IMR-90 (cell line): Measurements from ENCODE around the gene CST9. TPM values are rescaled to one million over a fixed set of nuclear protein-coding genes. Genes with fewer than 3 reads are reported as not detected.

Experiments
- ATAC-seq: fragments of 200-7000 bp; cut with Tn5 transposase; 2 replicates; pipeline ENCODE4 v1.9.1; 2020; ENCODE audit warnings: low read depth, mild to moderate bottlenecking, moderate library complexity
- BruUV-seq: library from RNA; stranded (reverse); fragments of 400-500 nt; replicated peaks from 2 replicates; lab custom pipeline; 2021; lab: Mats Ljungman, UMichigan
- CTCF ChIA-PET: fragments of 300-600 bp; formaldehyde crosslinking; extraction: SDS; loops from one replicate; lab custom pipeline; 2021; ENCODE audit warnings: antibody characterized with exemption; lab: Yijun Ruan, JAX
- POLR2A ChIA-PET: fragments of 300-600 bp; sonication (Branson Sonifier 250); formaldehyde crosslinking; loops from one replicate; lab custom pipeline; 2022; ENCODE audit warnings: antibody characterized with exemption; ENCODE audit not compliant: unreplicated experiment; lab: Charles Lee
- DNase-seq: peaks from one replicate; pipeline ENCODE4 v3.0.0; 2013
- H2AFZ ChIP-seq: replicated peaks from 2 replicates; pipeline ENCODE3; 2013; ENCODE audit warnings: low read length, mild to moderate bottlenecking; ENCODE audit not compliant: poor library complexity
- H2AK5ac ChIP-seq: 2 replicates; pipeline ENCODE4 v1.6.1; 2013; ENCODE audit warnings: low read depth, low read length, inconsistent platforms
- H2AK9ac ChIP-seq: replicated peaks from 2 replicates; pipeline ENCODE3; 2013; ENCODE audit warnings: mild to moderate bottlenecking, low read depth, low read length, moderate library complexity; ENCODE audit not compliant: poor library complexity
- H2BK120ac ChIP-seq: 2 replicates; pipeline ENCODE4 v1.6.1; 2013; ENCODE audit warnings: low read depth, low read length, inconsistent platforms
- H2BK15ac ChIP-seq: 3 replicates; pipeline ENCODE4 v1.6.1; 2013; ENCODE audit warnings: low read depth, low read length, inconsistent platforms
- H2BK20ac ChIP-seq: 2 replicates; pipeline ENCODE4 v1.6.1; 2013; ENCODE audit warnings: low read depth, mild to moderate bottlenecking, inconsistent platforms, low read length, moderate library complexity
- H2BK5ac ChIP-seq: 2 replicates; pipeline ENCODE4 v1.6.1; 2013; ENCODE audit warnings: mild to moderate bottlenecking, low read depth, low read length, inconsistent platforms; ENCODE audit not compliant: poor library complexity, severe bottlenecking
- H3K14ac ChIP-seq: replicated peaks from 2 replicates; pipeline ENCODE4 v1.6.1; 2013; ENCODE audit warnings: low read depth, low read length, inconsistent platforms
- H3K18ac ChIP-seq: 2 replicates; pipeline ENCODE4 v1.6.1; 2013; ENCODE audit warnings: low read depth, low read length, control low read depth
- H3K23ac ChIP-seq: 2 replicates; pipeline ENCODE4 v1.6.1; 2013; ENCODE audit warnings: low read depth, low read length, inconsistent platforms
- H3K27ac ChIP-seq: 2 replicates; pipeline ENCODE4 v1.5.1; 2013; ENCODE audit warnings: mild to moderate bottlenecking, control low read depth, low read length; ENCODE audit not compliant: insufficient read depth
- H3K27me3 ChIP-seq: 2 replicates; pipeline ENCODE4 v1.6.1; 2013; ENCODE audit warnings: low read length; ENCODE audit not compliant: control insufficient read depth, insufficient read depth
- H3K36me3 ChIP-seq: 2 replicates; pipeline ENCODE4 v1.6.1; 2013; ENCODE audit warnings: low read length, mixed read lengths; ENCODE audit not compliant: control insufficient read depth, insufficient read depth
- H3K4ac ChIP-seq: 2 replicates; pipeline ENCODE4 v1.6.1; 2013; ENCODE audit warnings: low read depth, low read length, inconsistent platforms
- H3K4me1 ChIP-seq: 2 replicates; pipeline ENCODE4 v1.6.1; 2013; ENCODE audit warnings: low read length, mixed read lengths; ENCODE audit not compliant: control insufficient read depth, insufficient read depth
- H3K4me2 ChIP-seq: 2 replicates; pipeline ENCODE4 v1.6.1; 2013; ENCODE audit warnings: low read depth, mild to moderate bottlenecking, control low read depth, low read length, moderate library complexity
- H3K4me3 ChIP-seq: 2 replicates; pipeline ENCODE4 v1.5.1; 2013; ENCODE audit warnings: low read depth, mild to moderate bottlenecking, control low read depth, low read length, moderate library complexity; ENCODE audit not compliant: insufficient read depth
- H3K56ac ChIP-seq: 2 replicates; pipeline ENCODE4 v1.6.1; 2013; ENCODE audit warnings: low read length, inconsistent platforms; ENCODE audit not compliant: insufficient read depth; ENCODE audit errors: extremely low read depth
- H3K79me1 ChIP-seq, 2 experiments: 2 replicates each; pipeline ENCODE4 v1.6.1; 2013; ENCODE audit warnings: low read length in 2 of 2, inconsistent platforms in 1 of 2, low read depth in 1 of 2
- H3K9ac ChIP-seq: 2 replicates; pipeline ENCODE4 v1.6.1; 2013; ENCODE audit warnings: low read depth, low read length, control low read depth
- H3K9me1 ChIP-seq: 2 replicates; pipeline ENCODE4 v1.6.1; 2013; ENCODE audit warnings: low read length, inconsistent platforms; ENCODE audit not compliant: insufficient read depth
- H3K9me3 ChIP-seq: 2 replicates; pipeline ENCODE4 v1.6.1; 2013; ENCODE audit warnings: low read length; ENCODE audit not compliant: control insufficient read depth, insufficient read depth
- H4K20me1 ChIP-seq: 2 replicates; pipeline ENCODE4 v1.6.1; 2013; ENCODE audit warnings: low read length, inconsistent platforms; ENCODE audit not compliant: insufficient read depth
- H4K5ac ChIP-seq: 2 replicates; pipeline ENCODE4 v1.6.1; 2013; ENCODE audit warnings: mild to moderate bottlenecking, low read depth, low read length, control low read depth
- H4K8ac ChIP-seq, 2 experiments: 2 replicates each; pipeline ENCODE4 v1.6.1; 2013; ENCODE audit warnings: low read depth in 2 of 2, low read length in 2 of 2, control low read depth in 1 of 2, inconsistent platforms in 1 of 2
- H4K91ac ChIP-seq: 2 replicates; pipeline ENCODE4 v1.6.1; 2013; ENCODE audit warnings: low read depth, low read length, inconsistent platforms; ENCODE audit not compliant: insufficient read depth
- BHLHE40 ChIP-seq: fragments of 150-350 bp; IDR thresholded peaks from 2 replicates; pipeline ENCODE4 v1.6.1; 2016; ENCODE audit warnings: mild to moderate bottlenecking, low read depth, low read length
- CEBPB ChIP-seq: IDR thresholded peaks from 2 replicates; pipeline ENCODE4 v1.6.1; 2012; ENCODE audit warnings: low read depth, low read length, improper control_type of control experiment
- CTCF ChIP-seq: conservative IDR thresholded peaks from 2 replicates; pipeline ENCODE4 v1.5.1; 2012; ENCODE audit warnings: mild to moderate bottlenecking, low read depth, low read length, improper control_type of control experiment
- FOS ChIP-seq: fragments of 150-350 bp; IDR thresholded peaks from 2 replicates; pipeline ENCODE4 v1.6.1; 2016; ENCODE audit warnings: low read depth, low read length
- NFE2L2 ChIP-seq: fragments of 150-350 bp; IDR thresholded peaks from 2 replicates; pipeline ENCODE4 v1.6.1; 2016; ENCODE audit warnings: low read depth, mild to moderate bottlenecking, low read length
- RCOR1 ChIP-seq: IDR thresholded peaks from 2 replicates; pipeline ENCODE4 v1.6.1; 2012; ENCODE audit warnings: mild to moderate bottlenecking, low read length, improper control_type of control experiment; ENCODE audit not compliant: insufficient replicate concordance
- WGBS, 2 experiments: methylation state at CpG; one replicate each; pipeline versions ENCODE4 v1.1.5 to v1.1.7; 2013; ENCODE audit warnings: missing lambda C conversion rate in 2 of 2; ENCODE audit not compliant: insufficient read length in 1 of 2; ENCODE audit errors: extremely low coverage in 2 of 2; 5-methylcytosine and 5-hydroxymethylcytosine counted together
- dilution Hi-C: fragments of 300-500 bp; cut with HindIII; formaldehyde crosslinking; loops from one replicate; pipeline ENCODE4 v1.14.3; 2018; ENCODE audit warnings: low sequenced_read_pairs; ENCODE audit not compliant: unreplicated experiment
- in situ Hi-C: fragments of 300-500 bp; cut with MboI; formaldehyde crosslinking; loops from 3 replicates; pipeline ENCODE4 v1.14.3; 2019; ENCODE audit warnings: low sequenced_read_pairs, inconsistent platforms, mixed read lengths
- intact Hi-C: fragments of 100-400 bp; cut with micrococcal nuclease; formaldehyde crosslinking; loops from 2 replicates; pipeline ENCODE4 v1.10.0; 2022
- polyA plus RNA-seq, 3 experiments: library from polyadenylated mRNA; depleted of rRNA; stranded (reverse); fragments of >200 nt; gene quantifications; 2 replicates each; pipeline ENCODE4 v1.2.3, GENCODE V29; 2012; ENCODE audit warnings: low replicate concordance in 1 of 3
- total RNA-seq: library from RNA; depleted of rRNA; stranded (reverse); fragments of >200 nt; gene quantifications from 2 replicates; pipeline ENCODE4 v1.2.3, GENCODE V29; 2012

CST9 gene
- total and polyA plus RNA-seq, 2 of the 4 experiments (the other 2 are of a cell fraction), result not detected

GRCh38 chr20:23622839-23623343, 17.2 kb upstream of the CST9 start:
- no peaks in the 10 kb centered on the region for H3K9me1 ChIP-seq
- CTCF ChIA-PET, result interaction anchor here (1.1 kb wide), 1 partner anchor 22 kb away, joined by 3 read pairs; no protein-coding TSS in a partner anchor

More at GRCh38 chr20:23622839-23623343, 17.2 kb upstream of the CST9 start:
- no TSS peak for BruUV-seq
- intact Hi-C loops (no loop called here), dilution Hi-C loops (no loop called here), in situ Hi-C loops (no loop called here)
- Histone ChIP-seq H4K20me1 (no peaks in the 10 kb centered on the region), H3K4me1 (peaks cover 1% of the 10 kb centered on the region; the same call in 1 of the 2 replicates), H2BK5ac (peak overlapping the region; percentile 86), H4K8ac (peak overlapping the region; percentile 65 to 92), H4K5ac (peak overlapping the region; percentile 99), H3K4me2 (peak overlapping the region; percentile 100), H3K9ac (peak overlapping the region; percentile 94), H4K91ac (peak overlapping the region; percentile 81), H3K36me3 (no peaks in the 10 kb centered on the region), H3K4ac (peak overlapping the region; percentile 82), H3K18ac (peak overlapping the region; percentile 97), H3K9me3 (no peaks in the 10 kb centered on the region), H2BK15ac (peak overlapping the region; percentile 78; the same call in 1 of the 3 replicates), H2AK9ac (no peak overlapping the region), H3K23ac (peak overlapping the region; percentile 76; the same call in 1 of the 2 replicates), H2BK120ac (peak overlapping the region; percentile 90), H3K14ac (peak overlapping the region; percentile 92), H3K4me3 (peak overlapping the region; percentile 49; the same call in 1 of the 2 replicates), H2BK20ac (peak overlapping the region; percentile 70; the same call in 1 of the 2 replicates), H2AFZ (peak overlapping the region; percentile 87), H3K27me3 (peaks cover 2% of the 10 kb centered on the region; the same call in 1 of the 2 replicates), H3K56ac (peak overlapping the region; percentile 88; the same call in 1 of the 2 replicates), H3K79me1 (no peaks in the 10 kb centered on the region), H2AK5ac (no peak overlapping the region), H3K27ac (peak overlapping the region; percentile 89)
- POLR2A ChIA-PET, result no interaction called here
- peak; percentile 98 for ATAC-seq
- no CpG with 5 or more reads among the region's 4 CpGs for WGBS, 2 experiments
- TF ChIP-seq CEBPB (no peak), BHLHE40 (peak; percentile 81; the same call in 1 of the 2 replicates), RCOR1 (no peak), NFE2L2 (no peak), CTCF (no peak), FOS (peak; percentile 46; the same call in 1 of the 2 replicates)
- peak; percentile 77 for DNase-seq
